AG04450 (cell line): Measurements from ENCODE around the gene PARD6B. TPM values are rescaled to one million over a fixed set of nuclear protein-coding genes. Genes with fewer than 3 reads are reported as not detected.

Experiments used
- CTCF ChIA-PET: fragments of 300-600, 350-600 bp; formaldehyde crosslinking; extraction: SDS; loops from one replicate; lab custom pipeline; 2022; ENCODE audit warnings: antibody characterized with exemption, inconsistent platforms; lab: Charles Lee
- POLR2A ChIA-PET: fragments of 350-600 bp; formaldehyde crosslinking; extraction: SDS; loops from one replicate; lab custom pipeline; 2021; ENCODE audit warnings: antibody characterized with exemption, inconsistent platforms; lab: Yijun Ruan, JAX
- DNase-seq: peaks from one replicate; pipeline ENCODE4 v3.0.0-alpha.2; 2011; ENCODE audit warnings: low read depth, low spot score
- H3K27ac ChIP-seq: one replicate; pipeline ENCODE4 v1.5.1; 2012; ENCODE audit warnings: low read depth, low read length, control low read depth
- H3K27me3 ChIP-seq: one replicate; pipeline ENCODE4 v1.6.0; 2012; ENCODE audit warnings: low read length; ENCODE audit not compliant: control insufficient read depth, insufficient read depth
- H3K4me3 ChIP-seq: 2 replicates; pipeline ENCODE4 v1.5.1; 2011; ENCODE audit warnings: mild to moderate bottlenecking, low read depth, low read length, control low read depth
- H3K9me3 ChIP-seq: 2 replicates; pipeline ENCODE4 v1.5.1; 2012; ENCODE audit warnings: low read length; ENCODE audit not compliant: control insufficient read depth, insufficient read depth
- CTCF ChIP-seq: IDR thresholded peaks from 2 replicates; pipeline ENCODE4 v1.5.1; 2011; ENCODE audit warnings: low read depth, low read length, control low read depth, inconsistent platforms
- polyA plus RNA-seq: library from polyadenylated mRNA; depleted of rRNA; stranded (reverse); fragments of >200 nt; gene quantifications from 2 replicates; pipeline ENCODE4 v1.2.3, GENCODE V29; 2011

The PARD6B gene
- polyA plus RNA-seq, 1 experiment: 0.71 TPM

- no peak overlapping the region for H3K4me3 ChIP-seq
- no peak overlapping the region for H3K27ac ChIP-seq
- ChIA-PET POLR2A (no interaction called here), CTCF (interaction anchor here (3.3 kb wide), 1 partner anchor 12 kb away, joined by 20 read pairs; no protein-coding TSS in a partner anchor)
- no peak for DNase-seq
- H3K27me3 ChIP-seq: peaks cover under 1% of the 10 kb centered on the region
- H3K9me3 ChIP-seq: no peaks in the 10 kb centered on the region
- TF ChIP-seq CTCF: no peak
These were observed 6.0 kb downstream of the PARD6B start for GRCh38 chr20:50737352-50737751.

- no peak overlapping the region for H3K4me3 ChIP-seq
- H3K27me3 ChIP-seq: no peaks in the 10 kb centered on the region
- H3K9me3 ChIP-seq: no peaks in the 10 kb centered on the region
- DNase-seq: no peak
- no peak for TF ChIP-seq CTCF
- no peak overlapping the region for H3K27ac ChIP-seq
- ChIA-PET POLR2A (interaction anchor here (0.6 to 0.7 kb wide), 2 partner anchors 154 to 1289 kb away, joined by 3 to 9 read pairs; no protein-coding TSS in a partner anchor), CTCF (interaction anchor here (0.6 to 1.6 kb wide), 3 partner anchors 30 to 117 kb away, joined by 3 to 5 read pairs (median 5); no protein-coding TSS in a partner anchor)
These were observed 11.7 kb downstream of the PARD6B start for GRCh38 chr20:50743087-50743486.

DNA sequence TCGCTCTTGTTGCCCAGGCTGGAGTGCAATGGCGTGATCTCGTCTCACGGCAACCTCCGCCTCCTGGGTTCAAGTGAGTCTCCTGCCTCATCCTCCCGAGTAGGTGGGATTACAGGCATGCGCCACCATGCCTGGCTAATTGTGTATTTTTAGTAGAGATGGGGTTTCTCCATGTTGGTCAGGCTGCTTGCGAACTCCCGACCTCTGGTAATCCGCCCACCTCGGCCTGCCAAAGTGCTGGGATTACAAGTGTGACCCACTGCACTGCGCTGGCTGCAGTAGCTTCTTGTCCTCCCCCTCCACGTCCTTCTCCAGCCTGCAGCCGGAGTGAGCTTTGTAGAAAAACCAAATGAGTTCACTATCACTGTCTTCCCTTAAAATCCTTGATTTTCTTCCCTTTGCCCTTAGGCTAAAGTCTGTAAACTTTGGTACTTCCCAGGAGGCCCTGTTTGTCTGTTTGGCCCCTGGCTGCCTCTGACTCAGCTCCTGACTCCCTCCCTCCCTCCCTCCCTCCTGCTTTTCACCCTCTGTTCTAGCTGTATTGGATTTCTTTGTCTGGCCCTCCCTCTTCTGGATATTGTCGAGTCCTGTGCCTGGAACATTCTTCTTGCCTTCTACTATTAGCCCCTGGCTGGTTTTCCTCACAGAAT, 12.9 kb downstream of the PARD6B start:
- peak overlapping the region; percentile 69 for H3K27ac ChIP-seq
- no peaks in the 10 kb centered on the region for H3K9me3 ChIP-seq
- peak; percentile 74 for DNase-seq
- ChIA-PET POLR2A (interaction anchor here (0.6 to 0.9 kb wide), 4 partner anchors 89 to 345 kb away, joined by 3 to 4 read pairs (median 3); partner anchors contain the start of gene PTPN1), CTCF (interaction anchor here (0.6 to 2.2 kb wide), 26 partner anchors 9 to 278 kb away, joined by 3 to 31 read pairs (median 4); no protein-coding TSS in a partner anchor)
- H3K4me3 ChIP-seq: no peak overlapping the region
- H3K27me3 ChIP-seq: no peaks in the 10 kb centered on the region
- peak; percentile 47 for TF ChIP-seq CTCF

DNA sequence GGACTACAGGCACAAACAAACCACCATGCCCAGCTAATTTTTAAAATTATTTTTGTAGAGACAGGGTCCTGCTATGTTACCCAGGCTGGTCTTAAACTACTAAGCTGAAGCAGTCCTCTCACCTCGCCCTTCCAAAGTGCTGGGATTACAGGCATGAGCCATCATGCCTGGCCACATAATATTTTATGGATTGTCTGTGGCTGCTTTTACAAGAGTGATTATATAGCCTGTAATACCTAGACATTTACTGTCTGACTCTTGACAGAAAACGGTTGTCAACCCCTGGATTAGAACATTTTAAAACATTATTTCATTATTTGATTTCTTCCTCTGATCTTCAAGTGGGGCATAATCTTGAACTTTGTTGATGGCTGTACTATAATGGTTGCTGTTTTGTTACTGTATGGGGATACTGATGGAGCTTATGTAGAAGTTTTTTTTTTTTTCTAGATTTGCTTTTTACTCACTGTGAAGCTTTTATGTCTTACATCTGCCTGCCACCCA, 14.3 kb downstream of the PARD6B start:
- Histone ChIP-seq H3K4me3 (no peak overlapping the region), H3K27ac (no peak overlapping the region), H3K9me3 (no peaks in the 10 kb centered on the region), H3K27me3 (no peaks in the 10 kb centered on the region)
- ChIA-PET POLR2A (interaction anchor here (0.6 to 0.7 kb wide), 4 partner anchors 21 to 580 kb away, joined by 3 to 7 read pairs (median 4); no protein-coding TSS in a partner anchor), CTCF (interaction anchor here (0.6 to 6.3 kb wide), 7 partner anchors 7 to 213 kb away, joined by 3 to 64 read pairs (median 9); no protein-coding TSS in a partner anchor)
- no peak for DNase-seq
- TF ChIP-seq CTCF: no peak
